Measurements from ENCODE around the gene DAB2IP. TPM values are rescaled to one million over a fixed set of nuclear protein-coding genes. Genes with fewer than 3 reads are reported as not detected.

DAB2IP gene
- total and polyA plus RNA-seq, 2 donors from 2014 or later = 33.8 to 105 TPM

DNA sequence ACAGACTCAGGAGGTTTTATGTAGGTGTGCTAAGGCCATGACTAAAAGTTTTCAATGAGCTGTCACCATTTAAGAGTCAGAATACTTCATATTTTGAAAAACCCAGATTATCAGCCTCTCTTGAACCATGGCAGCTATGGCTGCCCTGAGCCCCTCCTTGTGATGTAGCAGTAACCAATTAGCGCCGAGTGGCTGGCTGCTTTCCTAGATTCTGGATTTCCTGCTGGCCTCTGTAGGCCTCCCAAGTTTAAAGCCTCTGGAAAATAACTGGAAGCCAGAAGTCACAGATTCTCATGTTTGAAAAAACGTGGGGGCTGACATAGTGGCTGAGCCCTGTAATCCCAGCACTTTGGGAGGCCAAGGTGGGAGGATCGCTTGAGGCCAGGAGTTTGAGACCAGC is 25.5 kb downstream of the DAB2IP start:
- Histone ChIP-seq H3K4me1 (ENCODE audit: control insufficient read depth in 2 of 3, insufficient read depth in 2 of 3, low read depth in 1 of 3, low read length in 3 of 3) (peaks cover 0 to 22% (median 11%) of the 10 kb centered on the region in 3 donors), H3K9ac (ENCODE audit: low read length in 3 of 3) (no peak overlapping the region), H3K36me3 (ENCODE audit: control insufficient read depth in 2 of 3, insufficient read depth in 3 of 3, low read length in 3 of 3) (peaks cover 0 to 9% (median 4%) of the 10 kb centered on the region in 3 donors), H3K4me3 (ENCODE audit: low read length in 3 of 3) (no peak overlapping the region), H3K27ac (ENCODE audit: low read depth in 2 of 2, low read length in 2 of 2) (no peak overlapping the region), H3K9me3 (ENCODE audit: control insufficient read depth in 2 of 3, insufficient read depth in 1 of 3, low read length in 3 of 3) (no peaks in the 10 kb centered on the region), H3K27me3 (ENCODE audit: control insufficient read depth, insufficient read depth, low read length) (no peaks in the 10 kb centered on the region)
- DNase-seq (peak in 1 of 5 donors; percentile 32), FAIRE-seq (no peak)
- intact Hi-C loops (cut with DNase I) = no loop called here
- TF ChIP-seq, protein P1, sequence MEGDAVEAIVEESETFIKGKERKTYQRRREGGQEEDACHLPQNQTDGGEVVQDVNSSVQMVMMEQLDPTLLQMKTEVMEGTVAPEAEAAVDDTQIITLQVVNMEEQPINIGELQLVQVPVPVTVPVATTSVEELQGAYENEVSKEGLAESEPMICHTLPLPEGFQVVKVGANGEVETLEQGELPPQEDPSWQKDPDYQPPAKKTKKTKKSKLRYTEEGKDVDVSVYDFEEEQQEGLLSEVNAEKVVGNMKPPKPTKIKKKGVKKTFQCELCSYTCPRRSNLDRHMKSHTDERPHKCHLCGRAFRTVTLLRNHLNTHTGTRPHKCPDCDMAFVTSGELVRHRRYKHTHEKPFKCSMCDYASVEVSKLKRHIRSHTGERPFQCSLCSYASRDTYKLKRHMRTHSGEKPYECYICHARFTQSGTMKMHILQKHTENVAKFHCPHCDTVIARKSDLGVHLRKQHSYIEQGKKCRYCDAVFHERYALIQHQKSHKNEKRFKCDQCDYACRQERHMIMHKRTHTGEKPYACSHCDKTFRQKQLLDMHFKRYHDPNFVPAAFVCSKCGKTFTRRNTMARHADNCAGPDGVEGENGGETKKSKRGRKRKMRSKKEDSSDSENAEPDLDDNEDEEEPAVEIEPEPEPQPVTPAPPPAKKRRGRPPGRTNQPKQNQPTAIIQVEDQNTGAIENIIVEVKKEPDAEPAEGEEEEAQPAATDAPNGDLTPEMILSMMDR (IDR thresholded peaks at IDR 0.05; ENCODE audit: borderline replicate concordance, extremely low read depth, insufficient read depth) = no peak

DNA sequence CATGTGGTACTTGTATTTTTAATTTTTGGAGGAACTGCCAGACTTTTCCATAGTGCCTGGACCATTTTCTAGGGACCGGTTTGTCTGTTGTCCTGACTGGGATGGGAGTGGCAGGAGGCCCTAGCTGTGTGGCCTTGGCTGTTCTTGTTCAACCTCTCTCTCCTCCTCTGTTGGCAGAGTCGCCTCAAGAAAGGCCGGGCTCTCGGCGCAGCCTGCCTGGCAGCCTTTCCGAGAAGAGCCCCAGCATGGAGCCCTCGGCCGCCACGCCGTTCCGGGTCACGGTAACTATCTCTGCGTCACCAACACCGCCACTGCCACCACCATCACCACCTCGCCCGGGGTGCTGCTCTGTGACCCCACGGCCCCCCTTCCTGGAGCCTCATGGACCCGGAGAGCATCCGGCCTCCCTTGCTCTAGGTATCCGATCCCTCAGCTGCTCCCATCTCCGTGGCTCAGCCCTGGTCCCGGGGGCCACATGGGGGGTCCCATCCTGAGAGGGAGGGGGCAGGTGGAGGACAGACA is 27.1 kb downstream of the DAB2IP start:
- Histone ChIP-seq H3K9ac (ENCODE audit: low read length in 3 of 3) (no peak overlapping the region), H3K4me3 (ENCODE audit: low read length in 3 of 3) (no peak overlapping the region), H3K9me3 (ENCODE audit: control insufficient read depth in 2 of 3, insufficient read depth in 1 of 3, low read length in 3 of 3) (no peaks in the 10 kb centered on the region), H3K27ac (ENCODE audit: low read depth in 2 of 2, low read length in 2 of 2) (no peak overlapping the region), H3K4me1 (ENCODE audit: control insufficient read depth in 2 of 3, insufficient read depth in 2 of 3, low read depth in 1 of 3, low read length in 3 of 3) (peaks cover 0 to 21% (median 11%) of the 10 kb centered on the region in 3 donors), H3K36me3 (ENCODE audit: control insufficient read depth in 2 of 3, insufficient read depth in 3 of 3, low read length in 3 of 3) (peaks cover 0 to 9% (median 4%) of the 10 kb centered on the region in 3 donors), H3K27me3 (ENCODE audit: control insufficient read depth, insufficient read depth, low read length) (no peaks in the 10 kb centered on the region)
- TF ChIP-seq, protein P1 (IDR thresholded peaks at IDR 0.05; ENCODE audit: borderline replicate concordance, extremely low read depth, insufficient read depth) = no peak
- intact Hi-C loops (cut with DNase I) = no loop called here
- DNase-seq (peak in 1 of 5 donors; percentile 73), FAIRE-seq (no peak)

DNA sequence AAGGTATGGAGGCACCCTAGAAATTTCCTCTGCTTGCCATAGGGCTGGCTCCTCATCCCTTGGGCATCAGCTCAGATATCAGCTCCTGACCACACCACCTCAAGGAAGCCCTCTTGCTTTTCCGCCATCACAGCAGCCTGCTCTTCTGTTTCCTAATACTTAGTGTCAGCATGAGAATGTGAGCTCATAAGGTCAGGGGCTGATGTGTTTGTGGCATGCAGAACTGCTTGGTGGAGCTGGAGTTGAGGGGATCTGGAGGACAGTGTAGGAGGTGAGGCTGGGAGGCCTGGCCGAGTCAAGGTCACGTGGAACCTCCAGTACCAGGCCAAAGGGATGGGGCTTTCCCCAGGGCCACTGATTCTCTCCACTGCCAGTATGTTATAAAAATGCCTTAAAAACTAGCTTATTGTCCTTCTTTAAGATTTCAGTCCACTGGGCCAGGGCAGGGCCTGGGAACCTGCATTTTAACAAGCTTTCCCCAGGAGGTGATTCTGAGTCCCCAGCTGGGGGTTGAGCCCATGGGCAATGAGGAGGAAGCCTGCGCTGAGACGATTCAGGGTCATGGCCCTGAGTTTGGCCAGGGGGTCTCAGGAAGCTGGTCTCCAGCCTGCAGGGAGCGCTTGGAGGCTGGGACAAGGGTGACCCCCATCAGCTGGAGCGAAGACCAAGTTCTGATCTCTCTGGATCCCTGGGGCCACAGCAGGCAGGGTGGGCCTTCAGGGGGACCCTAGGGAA is 28.6 kb downstream of the DAB2IP start:
- peak in 1 of 5 donors; percentile 37 for DNase-seq
- intact Hi-C loops (cut with DNase I) = loop anchor here (10.0 kb wide), 1 partner anchor 305 kb away; no protein-coding TSS in a partner anchor
- Histone ChIP-seq H3K9ac (ENCODE audit: low read length in 3 of 3) (no peak overlapping the region), H3K4me3 (ENCODE audit: low read length in 3 of 3) (no peak overlapping the region), H3K27ac (ENCODE audit: low read depth in 2 of 2, low read length in 2 of 2) (no peak overlapping the region), H3K9me3 (ENCODE audit: control insufficient read depth in 2 of 3, insufficient read depth in 1 of 3, low read length in 3 of 3) (no peaks in the 10 kb centered on the region), H3K4me1 (ENCODE audit: control insufficient read depth in 2 of 3, insufficient read depth in 2 of 3, low read depth in 1 of 3, low read length in 3 of 3) (peaks cover 0 to 15% (median 11%) of the 10 kb centered on the region in 3 donors), H3K27me3 (ENCODE audit: control insufficient read depth, insufficient read depth, low read length) (no peaks in the 10 kb centered on the region), H3K36me3 (ENCODE audit: control insufficient read depth in 2 of 3, insufficient read depth in 3 of 3, low read length in 3 of 3) (peaks cover 0 to 9% (median 4%) of the 10 kb centered on the region in 3 donors)
- TF ChIP-seq, protein P1 (IDR thresholded peaks at IDR 0.05; ENCODE audit: borderline replicate concordance, extremely low read depth, insufficient read depth) = no peak
- no peak for FAIRE-seq

All from kidney (tissue), 14 donors.